ENCODE results near the gene GLI3. TPM values are rescaled to one million over a fixed set of nuclear protein-coding genes. Genes with fewer than 3 reads are reported as not detected.

Gene GLI3
- total RNA-seq = under 1 TPM; 0.24 to 0.32 TPM

GRCh38 chr7:42236976-42237810, at the start of gene GLI3:
GLI3 (minus strand) TSS chr7:42237209; CDS start chr7:42223253, 13,956 bp downstream.
- CTCF ChIA-PET = interaction anchor here (1.0 kb wide), 1 partner anchor 222 kb away, joined by 3 read pairs; no protein-coding TSS in a partner anchor
- H3K27ac Mint-ChIP-seq = no peak within 1 kb of the TSS
- peaks cover 66% of the 10 kb centered on the region for H3K27me3 Mint-ChIP-seq (ENCODE audit: low read depth)
- peak within 1 kb of the TSS; percentile 75 for H3K4me3 Mint-ChIP-seq
- no peaks in the 10 kb centered on the region for H3K36me3 Mint-ChIP-seq (ENCODE audit: low read depth)
- peaks cover 7% of the 10 kb centered on the region for H3K4me1 Mint-ChIP-seq (ENCODE audit: low read depth)
- no peaks in the 10 kb centered on the region for H3K9me3 Mint-ChIP-seq
- peak; percentile 64 for DNase-seq
- intact Hi-C loops (cut with micrococcal nuclease) = loop anchor here (1.0 to 5.0 kb wide), 2 partner anchors 10 to 650 kb away; no protein-coding TSS in a partner anchor

- no peaks in the 10 kb centered on the region for H3K9me3 Mint-ChIP-seq
- H3K36me3 Mint-ChIP-seq (ENCODE audit: low read depth) = no peaks in the 10 kb centered on the region
- no peak for DNase-seq
- CTCF ChIA-PET = no interaction called here
- H3K27ac Mint-ChIP-seq = no peak overlapping the region
- H3K27me3 Mint-ChIP-seq (ENCODE audit: low read depth) = peaks cover 3% of the 10 kb centered on the region
- no peaks in the 10 kb centered on the region for H3K4me1 Mint-ChIP-seq (ENCODE audit: low read depth)
- H3K4me3 Mint-ChIP-seq = no peak overlapping the region
- intact Hi-C loops (cut with micrococcal nuclease) = no loop called here
Observed at GRCh38 chr7:42285383-42285824, 48.4 kb upstream of the GLI3 start.

- Mint-ChIP-seq H3K27ac (no peak overlapping the region), H3K4me3 (no peak overlapping the region), H3K27me3 (ENCODE audit: low read depth) (peaks cover 3% of the 10 kb centered on the region), H3K36me3 (ENCODE audit: low read depth) (no peaks in the 10 kb centered on the region), H3K9me3 (no peaks in the 10 kb centered on the region), H3K4me1 (ENCODE audit: low read depth) (no peaks in the 10 kb centered on the region)
- no peak for DNase-seq
- CTCF ChIA-PET = no interaction called here
- intact Hi-C loops (cut with micrococcal nuclease) = no loop called here
Observed at GRCh38 chr7:42283553-42283952, 46.5 kb upstream of the GLI3 start.

- Mint-ChIP-seq H3K9me3 (no peaks in the 10 kb centered on the region), H3K27me3 (ENCODE audit: low read depth) (peaks cover 2% of the 10 kb centered on the region), H3K27ac (no peak overlapping the region), H3K4me3 (no peak overlapping the region), H3K4me1 (ENCODE audit: low read depth) (no peaks in the 10 kb centered on the region), H3K36me3 (ENCODE audit: low read depth) (no peaks in the 10 kb centered on the region)
- CTCF ChIA-PET = no interaction called here
- intact Hi-C loops (cut with micrococcal nuclease) = no loop called here
- no peak for DNase-seq
Observed at GRCh38 chr7:42278344-42278743, 41.3 kb upstream of the GLI3 start.

GRCh38 chr7:42274053-42274452, 37.0 kb upstream of the GLI3 start:
- CTCF ChIA-PET = no interaction called here
- no peak overlapping the region for H3K4me3 Mint-ChIP-seq
- H3K4me1 Mint-ChIP-seq (ENCODE audit: low read depth) = no peaks in the 10 kb centered on the region
- H3K27me3 Mint-ChIP-seq (ENCODE audit: low read depth) = peaks cover 8% of the 10 kb centered on the region
- no peak overlapping the region for H3K27ac Mint-ChIP-seq
- no peaks in the 10 kb centered on the region for H3K36me3 Mint-ChIP-seq (ENCODE audit: low read depth)
- intact Hi-C loops (cut with micrococcal nuclease) = no loop called here
- H3K9me3 Mint-ChIP-seq = no peaks in the 10 kb centered on the region
- no peak for DNase-seq

- no peak overlapping the region for H3K27ac Mint-ChIP-seq
- H3K4me1 Mint-ChIP-seq (ENCODE audit: low read depth) = no peaks in the 10 kb centered on the region
- intact Hi-C loops (cut with micrococcal nuclease) = no loop called here
- CTCF ChIA-PET = no interaction called here
- H3K4me3 Mint-ChIP-seq = no peak overlapping the region
- H3K27me3 Mint-ChIP-seq (ENCODE audit: low read depth) = peaks cover 11% of the 10 kb centered on the region
- H3K9me3 Mint-ChIP-seq = no peaks in the 10 kb centered on the region
- H3K36me3 Mint-ChIP-seq (ENCODE audit: low read depth) = no peaks in the 10 kb centered on the region
- no peak for DNase-seq
Observed at GRCh38 chr7:42272793-42273665, 36.0 kb upstream of the GLI3 start.

- Mint-ChIP-seq H3K4me1 (ENCODE audit: low read depth) (no peaks in the 10 kb centered on the region), H3K4me3 (no peak overlapping the region), H3K27me3 (ENCODE audit: low read depth) (peaks cover 14% of the 10 kb centered on the region), H3K36me3 (ENCODE audit: low read depth) (no peaks in the 10 kb centered on the region), H3K27ac (no peak overlapping the region), H3K9me3 (peaks cover 4% of the 10 kb centered on the region)
- CTCF ChIA-PET = no interaction called here
- no peak for DNase-seq
- intact Hi-C loops (cut with micrococcal nuclease) = no loop called here
Observed at GRCh38 chr7:42269161-42269560, 32.2 kb upstream of the GLI3 start.

GRCh38 chr7:42264702-42265101, 27.7 kb upstream of the GLI3 start:
- Mint-ChIP-seq H3K27me3 (ENCODE audit: low read depth) (peaks cover 8% of the 10 kb centered on the region), H3K4me3 (no peak overlapping the region), H3K9me3 (peaks cover 4% of the 10 kb centered on the region), H3K27ac (no peak overlapping the region), H3K4me1 (ENCODE audit: low read depth) (no peaks in the 10 kb centered on the region), H3K36me3 (ENCODE audit: low read depth) (no peaks in the 10 kb centered on the region)
- intact Hi-C loops (cut with micrococcal nuclease) = no loop called here
- DNase-seq = no peak
- CTCF ChIA-PET = no interaction called here

GRCh38 chr7:42263971-42264370, 27.0 kb upstream of the GLI3 start:
- H3K27ac Mint-ChIP-seq = no peak overlapping the region
- H3K9me3 Mint-ChIP-seq = peaks cover 4% of the 10 kb centered on the region
- CTCF ChIA-PET = no interaction called here
- H3K4me3 Mint-ChIP-seq = no peak overlapping the region
- DNase-seq = no peak
- peaks cover 8% of the 10 kb centered on the region for H3K27me3 Mint-ChIP-seq (ENCODE audit: low read depth)
- no peaks in the 10 kb centered on the region for H3K4me1 Mint-ChIP-seq (ENCODE audit: low read depth)
- intact Hi-C loops (cut with micrococcal nuclease) = no loop called here
- no peaks in the 10 kb centered on the region for H3K36me3 Mint-ChIP-seq (ENCODE audit: low read depth)

GRCh38 chr7:42262964-42263363, 26.0 kb upstream of the GLI3 start:
- H3K4me1 Mint-ChIP-seq (ENCODE audit: low read depth) = no peaks in the 10 kb centered on the region

GRCh38 chr7:42254217-42254616, 17.2 kb upstream of the GLI3 start:
- no peak overlapping the region for H3K4me3 Mint-ChIP-seq
- no peaks in the 10 kb centered on the region for H3K9me3 Mint-ChIP-seq
- DNase-seq = no peak
- CTCF ChIA-PET = no interaction called here
- intact Hi-C loops (cut with micrococcal nuclease) = no loop called here
- H3K27me3 Mint-ChIP-seq (ENCODE audit: low read depth) = no peaks in the 10 kb centered on the region
- no peaks in the 10 kb centered on the region for H3K4me1 Mint-ChIP-seq (ENCODE audit: low read depth)
- no peak overlapping the region for H3K27ac Mint-ChIP-seq
- no peaks in the 10 kb centered on the region for H3K36me3 Mint-ChIP-seq (ENCODE audit: low read depth)

More at GRCh38 chr7:42262964-42263363, 26.0 kb upstream of the GLI3 start:
- Mint-ChIP-seq H3K4me3 (no peak overlapping the region), H3K9me3 (peaks cover 4% of the 10 kb centered on the region), H3K36me3 (ENCODE audit: low read depth) (no peaks in the 10 kb centered on the region), H3K27ac (no peak overlapping the region), H3K27me3 (ENCODE audit: low read depth) (peaks cover 4% of the 10 kb centered on the region)
- DNase-seq = no peak
- intact Hi-C loops (cut with micrococcal nuclease) = no loop called here
- CTCF ChIA-PET = no interaction called here

- intact Hi-C loops (cut with micrococcal nuclease) = no loop called here
- Mint-ChIP-seq H3K27ac (no peak overlapping the region), H3K4me3 (no peak overlapping the region), H3K9me3 (no peaks in the 10 kb centered on the region), H3K4me1 (ENCODE audit: low read depth) (no peaks in the 10 kb centered on the region), H3K36me3 (ENCODE audit: low read depth) (no peaks in the 10 kb centered on the region), H3K27me3 (ENCODE audit: low read depth) (no peaks in the 10 kb centered on the region)
- DNase-seq = no peak
- CTCF ChIA-PET = no interaction called here
Observed at GRCh38 chr7:42253316-42253715, 16.3 kb upstream of the GLI3 start.
